ENCODE measurements around the gene DOCK4. TPM values are rescaled to one million over a fixed set of nuclear protein-coding genes. Genes with fewer than 3 reads are reported as not detected.

DOCK4 gene
- total RNA-seq, 4 donors from 2014 or later: 14.0 to 48.1 (median 30.9) TPM

DNA sequence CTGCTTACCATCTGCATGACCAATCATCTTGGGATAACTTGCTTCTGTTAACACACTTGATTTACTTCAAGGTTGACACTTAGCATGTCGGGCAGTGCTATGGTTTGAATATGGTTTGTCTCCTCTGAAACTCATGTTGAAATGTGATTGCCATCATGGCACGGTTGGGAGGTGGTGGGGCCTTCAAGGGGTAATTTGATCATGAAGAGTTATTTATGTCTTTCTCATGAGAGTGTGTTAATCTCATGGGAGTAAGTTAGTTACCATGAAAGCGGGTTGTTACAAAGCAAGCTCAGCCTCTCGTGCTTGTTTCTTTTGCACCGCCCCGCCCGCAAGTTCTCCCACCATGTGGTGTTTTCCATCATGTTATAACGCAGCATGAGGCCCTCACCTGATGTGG, 163.6 kb downstream of the DOCK4 start:
- no peak for TF ChIP-seq POLR2A (IDR thresholded peaks at IDR 0.05)
- intact Hi-C loops (cut with DNase I): no loop called here

DNA sequence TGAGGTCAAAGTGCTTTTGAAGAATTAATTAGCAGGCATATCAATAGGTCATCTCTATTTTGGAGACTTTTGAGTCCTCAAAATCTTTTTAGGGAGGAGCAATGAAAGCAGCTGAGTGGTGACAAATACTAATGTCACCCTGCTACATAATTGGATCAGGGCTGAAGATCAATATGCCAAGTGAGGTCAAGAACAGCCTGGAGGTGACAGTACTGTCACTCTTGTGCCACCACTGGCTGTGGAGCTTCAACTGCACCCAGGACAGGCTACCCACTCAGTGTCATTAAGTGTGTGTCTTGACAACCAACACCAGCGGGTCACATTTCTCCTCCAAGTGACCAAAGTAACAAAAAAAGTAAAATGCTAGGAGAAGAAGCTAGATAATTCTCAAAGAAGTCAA, 167.8 kb downstream of the DOCK4 start:
- H3K4me1 ChIP-seq: no peaks in the 10 kb centered on the region
- no peak overlapping the region for H3K4me3 ChIP-seq (replicated peaks in 1 of 3)
- no peaks in the 10 kb centered on the region for H3K27me3 ChIP-seq
- 92 to 97% methylated on average over 1 of the region's 1 CpG for WGBS, 2 donors
- H3K36me3 ChIP-seq: no peaks in the 10 kb centered on the region
- no peaks in the 10 kb centered on the region for H3K9me3 ChIP-seq
- no peak for TF ChIP-seq POLR2A (IDR thresholded peaks at IDR 0.05)
- TF ChIP-seq, protein P1, sequence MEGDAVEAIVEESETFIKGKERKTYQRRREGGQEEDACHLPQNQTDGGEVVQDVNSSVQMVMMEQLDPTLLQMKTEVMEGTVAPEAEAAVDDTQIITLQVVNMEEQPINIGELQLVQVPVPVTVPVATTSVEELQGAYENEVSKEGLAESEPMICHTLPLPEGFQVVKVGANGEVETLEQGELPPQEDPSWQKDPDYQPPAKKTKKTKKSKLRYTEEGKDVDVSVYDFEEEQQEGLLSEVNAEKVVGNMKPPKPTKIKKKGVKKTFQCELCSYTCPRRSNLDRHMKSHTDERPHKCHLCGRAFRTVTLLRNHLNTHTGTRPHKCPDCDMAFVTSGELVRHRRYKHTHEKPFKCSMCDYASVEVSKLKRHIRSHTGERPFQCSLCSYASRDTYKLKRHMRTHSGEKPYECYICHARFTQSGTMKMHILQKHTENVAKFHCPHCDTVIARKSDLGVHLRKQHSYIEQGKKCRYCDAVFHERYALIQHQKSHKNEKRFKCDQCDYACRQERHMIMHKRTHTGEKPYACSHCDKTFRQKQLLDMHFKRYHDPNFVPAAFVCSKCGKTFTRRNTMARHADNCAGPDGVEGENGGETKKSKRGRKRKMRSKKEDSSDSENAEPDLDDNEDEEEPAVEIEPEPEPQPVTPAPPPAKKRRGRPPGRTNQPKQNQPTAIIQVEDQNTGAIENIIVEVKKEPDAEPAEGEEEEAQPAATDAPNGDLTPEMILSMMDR (IDR thresholded peaks at IDR 0.05): no peak
- DNase-seq: no peak
- no peak overlapping the region for H3K27ac ChIP-seq
- intact Hi-C loops (cut with DNase I): no loop called here

More for the DNA sequence above, 163.6 kb downstream of the DOCK4 start:
- Histone ChIP-seq H3K27me3 (no peaks in the 10 kb centered on the region), H3K36me3 (no peaks in the 10 kb centered on the region), H3K27ac (no peak overlapping the region), H3K9me3 (no peaks in the 10 kb centered on the region), H3K4me1 (no peaks in the 10 kb centered on the region), H3K4me3 (replicated peaks in 1 of 3) (no peak overlapping the region)
- 89 to 92% methylated on average over 8 of the region's 8 CpGs for WGBS, 2 donors
- no peak for DNase-seq

DNA sequence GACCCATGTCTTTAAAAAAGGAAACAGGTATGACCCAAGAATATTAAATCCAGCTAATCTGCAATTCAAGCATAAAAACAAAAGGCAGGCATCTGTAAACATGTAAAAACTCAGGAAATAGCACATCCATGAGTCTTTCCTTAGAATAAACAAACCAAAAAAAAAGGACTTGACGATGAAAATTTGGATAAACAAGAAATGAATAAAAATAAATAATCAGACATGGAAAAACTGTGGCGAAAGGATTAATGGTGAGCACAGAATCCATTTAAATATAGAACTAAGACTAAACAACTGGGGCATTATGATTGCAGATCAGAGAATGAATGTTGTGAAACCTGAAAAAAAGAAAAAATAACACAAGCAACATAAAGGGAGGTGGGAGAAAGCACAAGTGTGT, 170.1 kb downstream of the DOCK4 start:
- no peaks in the 10 kb centered on the region for H3K4me1 ChIP-seq
- H3K36me3 ChIP-seq: no peaks in the 10 kb centered on the region
- H3K9me3 ChIP-seq: no peaks in the 10 kb centered on the region
- no peak for DNase-seq
- H3K27ac ChIP-seq: no peak overlapping the region
- no peaks in the 10 kb centered on the region for H3K27me3 ChIP-seq
- H3K4me3 ChIP-seq (replicated peaks in 1 of 3): no peak overlapping the region
- 67 to 68% methylated on average over 2 of the region's 2 CpGs for WGBS, 2 donors
- intact Hi-C loops (cut with DNase I): no loop called here
- TF ChIP-seq, protein P1 (IDR thresholded peaks at IDR 0.05): no peak
- TF ChIP-seq POLR2A (IDR thresholded peaks at IDR 0.05): no peak

DNA sequence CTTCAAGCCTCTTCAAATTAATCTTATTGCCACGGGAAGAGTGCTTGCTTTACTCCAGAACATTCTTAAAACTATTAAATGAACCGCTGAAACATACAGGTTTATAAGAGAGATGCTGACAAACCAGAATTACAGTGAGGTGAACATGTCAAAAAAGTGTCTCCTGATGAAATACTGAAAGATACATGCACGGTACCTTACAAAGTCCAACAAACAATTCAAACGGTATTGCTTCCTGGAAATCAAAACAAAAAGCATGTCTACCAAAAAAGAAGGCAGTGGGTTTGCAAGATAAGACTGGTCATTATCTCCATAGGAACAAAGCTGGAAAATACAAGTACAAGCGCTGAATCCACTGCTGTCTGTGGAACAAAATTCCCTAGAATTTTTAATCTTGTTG, 174.5 kb downstream of the DOCK4 start:
- Histone ChIP-seq H3K4me3 (replicated peaks in 1 of 3) (no peak overlapping the region), H3K9me3 (no peaks in the 10 kb centered on the region), H3K4me1 (no peaks in the 10 kb centered on the region), H3K27ac (no peak overlapping the region), H3K27me3 (no peaks in the 10 kb centered on the region), H3K36me3 (no peaks in the 10 kb centered on the region)
- no peak for DNase-seq
- intact Hi-C loops (cut with DNase I): no loop called here
- TF ChIP-seq, protein P1 (IDR thresholded peaks at IDR 0.05): no peak
- no peak for TF ChIP-seq POLR2A (IDR thresholded peaks at IDR 0.05)
- WGBS, 2 donors: 67 to 68% methylated on average over 5 of the region's 5 CpGs

DNA sequence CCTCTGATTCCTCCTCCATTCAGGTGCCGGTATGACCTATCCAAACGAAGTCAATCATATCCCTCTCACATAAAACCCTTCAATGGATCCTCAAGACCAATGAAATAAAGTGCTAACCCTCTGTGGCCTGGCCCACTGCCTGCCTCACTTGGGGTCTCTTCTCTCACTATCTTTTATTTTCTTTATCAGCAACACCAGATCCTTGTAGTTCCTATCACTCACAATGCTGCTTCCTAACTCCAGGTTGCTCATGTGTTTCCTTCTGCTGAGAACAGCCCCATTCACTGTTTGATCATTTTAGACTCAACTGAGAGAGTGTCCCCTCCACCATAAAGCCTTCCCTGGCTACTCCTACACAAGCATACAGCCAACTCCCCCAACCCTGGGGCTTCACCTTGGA, 180.6 kb downstream of the DOCK4 start:
- Histone ChIP-seq H3K9me3 (no peaks in the 10 kb centered on the region), H3K4me1 (no peaks in the 10 kb centered on the region), H3K27me3 (no peaks in the 10 kb centered on the region), H3K27ac (no peak overlapping the region), H3K36me3 (no peaks in the 10 kb centered on the region), H3K4me3 (replicated peaks in 1 of 3) (no peak overlapping the region)
- WGBS, 2 donors: 83 to 87% methylated on average over 2 of the region's 2 CpGs
- no peak for DNase-seq
- intact Hi-C loops (cut with DNase I): no loop called here
- no peak for TF ChIP-seq POLR2A (IDR thresholded peaks at IDR 0.05)
- TF ChIP-seq, protein P1 (IDR thresholded peaks at IDR 0.05): no peak

DNA sequence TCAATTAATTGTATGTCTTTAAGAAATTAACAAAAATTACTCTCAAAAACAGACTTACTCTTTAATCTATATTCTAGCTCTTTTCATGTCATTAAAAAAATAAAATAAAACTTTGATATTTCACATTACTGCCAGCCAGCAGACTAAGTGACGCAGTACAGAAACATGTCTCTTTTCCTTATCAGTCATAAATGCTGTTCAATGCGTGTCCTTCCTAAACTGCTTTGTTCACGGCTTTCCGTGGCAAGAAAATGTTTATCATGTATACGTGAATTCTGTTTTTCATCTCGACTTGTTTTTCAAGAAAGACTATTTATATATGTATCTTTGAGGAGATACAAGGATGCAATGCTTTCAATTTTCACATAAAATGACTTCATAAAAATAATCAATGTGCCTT, 182.4 kb downstream of the DOCK4 start:
- DNase-seq: no peak
- H3K27me3 ChIP-seq: no peaks in the 10 kb centered on the region
- H3K4me1 ChIP-seq: no peaks in the 10 kb centered on the region
- no peak overlapping the region for H3K4me3 ChIP-seq (replicated peaks in 1 of 3)
- H3K36me3 ChIP-seq: no peaks in the 10 kb centered on the region
- intact Hi-C loops (cut with DNase I): no loop called here
- WGBS, 2 donors: 93% methylated on average over 6 of the region's 6 CpGs
- no peak overlapping the region for H3K27ac ChIP-seq
- TF ChIP-seq, protein P1 (IDR thresholded peaks at IDR 0.05): no peak
- TF ChIP-seq POLR2A (IDR thresholded peaks at IDR 0.05): no peak
- no peaks in the 10 kb centered on the region for H3K9me3 ChIP-seq

Measured in thyroid gland (tissue), 4 donors.